Measurements from ENCODE around the gene TNFRSF21.

TNFRSF21 gene

DNA sequence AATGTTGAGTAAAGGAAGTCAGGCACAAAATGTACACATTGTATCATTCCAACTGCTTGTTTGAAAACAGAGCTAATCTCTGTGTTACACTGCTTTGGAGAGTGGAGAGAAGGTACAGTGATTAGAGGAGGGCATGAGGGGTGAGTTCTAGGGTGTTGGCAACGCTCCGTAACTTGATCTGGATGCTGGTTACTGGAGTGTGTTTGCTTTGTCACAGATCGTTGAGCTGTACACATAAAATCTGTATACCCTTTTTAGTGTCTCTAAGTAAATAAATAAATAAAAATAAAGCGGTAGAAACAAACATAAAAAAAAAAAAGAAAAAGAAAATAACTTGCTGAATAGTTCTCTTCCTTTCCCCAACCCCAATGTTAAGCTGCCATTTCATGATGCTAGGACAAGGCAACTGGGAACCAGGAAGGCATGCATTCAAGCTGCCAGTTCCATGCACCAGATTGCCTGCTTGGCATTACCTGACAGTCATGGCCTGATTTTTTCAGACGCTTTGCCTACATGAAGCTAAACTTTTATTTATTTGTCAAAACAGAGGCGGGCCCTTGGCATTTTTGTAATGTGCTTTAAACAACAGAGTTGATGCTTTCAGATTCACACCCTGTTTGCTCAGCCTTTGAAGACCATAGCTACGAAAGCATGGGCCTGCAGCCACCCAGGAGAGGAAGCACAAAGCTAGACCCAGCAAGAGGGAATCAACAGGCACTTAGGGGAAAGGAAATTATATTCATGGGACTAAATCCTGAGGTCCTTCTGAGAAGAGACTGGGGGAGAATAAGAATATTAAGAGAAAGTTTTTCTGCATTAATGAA lies 21.2 kb downstream of the TNFRSF21 start:
- Histone ChIP-seq H3K9ac (ENCODE audit: low read depth, low read length) (no peak overlapping the region), H4K20me1 (ENCODE audit: insufficient read depth, low read length) (no peaks in the 10 kb centered on the region), H2AFZ (ENCODE audit: low read depth, low read length) (no peak overlapping the region), H3K4me2 (ENCODE audit: insufficient read depth, low read length) (no peak overlapping the region), H3K4me3 (ENCODE audit: low read depth in 1 of 2, low read length in 2 of 2) (no peak overlapping the region), H3K36me3 (ENCODE audit: insufficient read depth, low read length) (no peaks in the 10 kb centered on the region), H3K27ac (ENCODE audit: low read length) (no peak overlapping the region), H3K79me2 (ENCODE audit: insufficient read depth, low read length) (no peaks in the 10 kb centered on the region), H3K27me3 (ENCODE audit: insufficient read depth, low read length, poor library complexity) (no peaks in the 10 kb centered on the region), H3K4me1 (ENCODE audit: insufficient read depth, low read length) (no peaks in the 10 kb centered on the region), H3K9me3 (ENCODE audit: insufficient read depth, low read length, severe bottlenecking) (no peaks in the 10 kb centered on the region)
- TF ChIP-seq, protein P1, sequence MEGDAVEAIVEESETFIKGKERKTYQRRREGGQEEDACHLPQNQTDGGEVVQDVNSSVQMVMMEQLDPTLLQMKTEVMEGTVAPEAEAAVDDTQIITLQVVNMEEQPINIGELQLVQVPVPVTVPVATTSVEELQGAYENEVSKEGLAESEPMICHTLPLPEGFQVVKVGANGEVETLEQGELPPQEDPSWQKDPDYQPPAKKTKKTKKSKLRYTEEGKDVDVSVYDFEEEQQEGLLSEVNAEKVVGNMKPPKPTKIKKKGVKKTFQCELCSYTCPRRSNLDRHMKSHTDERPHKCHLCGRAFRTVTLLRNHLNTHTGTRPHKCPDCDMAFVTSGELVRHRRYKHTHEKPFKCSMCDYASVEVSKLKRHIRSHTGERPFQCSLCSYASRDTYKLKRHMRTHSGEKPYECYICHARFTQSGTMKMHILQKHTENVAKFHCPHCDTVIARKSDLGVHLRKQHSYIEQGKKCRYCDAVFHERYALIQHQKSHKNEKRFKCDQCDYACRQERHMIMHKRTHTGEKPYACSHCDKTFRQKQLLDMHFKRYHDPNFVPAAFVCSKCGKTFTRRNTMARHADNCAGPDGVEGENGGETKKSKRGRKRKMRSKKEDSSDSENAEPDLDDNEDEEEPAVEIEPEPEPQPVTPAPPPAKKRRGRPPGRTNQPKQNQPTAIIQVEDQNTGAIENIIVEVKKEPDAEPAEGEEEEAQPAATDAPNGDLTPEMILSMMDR (IDR thresholded peaks at IDR 0.05; ENCODE audit: borderline replicate concordance, extremely low read depth, low read length, poor library complexity, severe bottlenecking), result no peak
- TF ChIP-seq EZH2 (IDR thresholded peaks at IDR 0.05; ENCODE audit: borderline replicate concordance, low read depth, low read length, severe bottlenecking), result no peak
- DNase-seq (no peak), ATAC-seq (ENCODE audit: insufficient read depth, low read depth) (no peak)

DNA sequence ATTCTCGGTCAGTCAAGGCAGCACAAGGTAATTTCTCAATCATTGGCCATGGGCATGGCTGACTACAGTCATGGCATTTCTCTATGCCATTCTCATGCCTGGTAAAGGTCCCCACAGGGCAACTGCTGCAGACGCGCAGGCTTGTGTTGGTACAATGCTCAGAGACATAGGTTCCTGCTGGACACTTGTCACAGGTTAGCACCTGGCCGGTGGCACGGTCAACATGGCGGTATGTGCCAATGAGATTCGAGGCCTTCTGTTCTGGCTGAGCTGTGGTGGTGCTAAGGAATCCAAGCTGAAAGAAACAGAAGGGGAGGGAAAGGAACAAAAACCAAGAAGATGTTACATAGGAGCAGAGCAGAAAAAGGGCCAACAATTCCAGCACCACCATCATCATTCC lies 23.4 kb downstream of the TNFRSF21 start:
- no peaks in the 10 kb centered on the region for H3K27me3 ChIP-seq (ENCODE audit: insufficient read depth, low read length, poor library complexity)
- no peak overlapping the region for H3K4me2 ChIP-seq (ENCODE audit: insufficient read depth, low read length)
- H3K27ac ChIP-seq (ENCODE audit: low read length), result no peak overlapping the region
- no peaks in the 10 kb centered on the region for H4K20me1 ChIP-seq (ENCODE audit: insufficient read depth, low read length)
- H2AFZ ChIP-seq (ENCODE audit: low read depth, low read length), result no peak overlapping the region
- TF ChIP-seq EZH2 (IDR thresholded peaks at IDR 0.05; ENCODE audit: borderline replicate concordance, low read depth, low read length, severe bottlenecking), result no peak
- TF ChIP-seq, protein P1 (IDR thresholded peaks at IDR 0.05; ENCODE audit: borderline replicate concordance, extremely low read depth, low read length, poor library complexity, severe bottlenecking), result no peak
- H3K9ac ChIP-seq (ENCODE audit: low read depth, low read length), result no peak overlapping the region
- H3K36me3 ChIP-seq (ENCODE audit: insufficient read depth, low read length), result no peaks in the 10 kb centered on the region
- DNase-seq, result no peak
- ATAC-seq (ENCODE audit: insufficient read depth, low read depth), result no peak
- no peaks in the 10 kb centered on the region for H3K79me2 ChIP-seq (ENCODE audit: insufficient read depth, low read length)
- no peaks in the 10 kb centered on the region for H3K9me3 ChIP-seq (ENCODE audit: insufficient read depth, low read length, severe bottlenecking)
- no peak overlapping the region for H3K4me3 ChIP-seq (ENCODE audit: low read depth in 1 of 2, low read length in 2 of 2)
- H3K4me1 ChIP-seq (ENCODE audit: insufficient read depth, low read length), result no peaks in the 10 kb centered on the region

DNA sequence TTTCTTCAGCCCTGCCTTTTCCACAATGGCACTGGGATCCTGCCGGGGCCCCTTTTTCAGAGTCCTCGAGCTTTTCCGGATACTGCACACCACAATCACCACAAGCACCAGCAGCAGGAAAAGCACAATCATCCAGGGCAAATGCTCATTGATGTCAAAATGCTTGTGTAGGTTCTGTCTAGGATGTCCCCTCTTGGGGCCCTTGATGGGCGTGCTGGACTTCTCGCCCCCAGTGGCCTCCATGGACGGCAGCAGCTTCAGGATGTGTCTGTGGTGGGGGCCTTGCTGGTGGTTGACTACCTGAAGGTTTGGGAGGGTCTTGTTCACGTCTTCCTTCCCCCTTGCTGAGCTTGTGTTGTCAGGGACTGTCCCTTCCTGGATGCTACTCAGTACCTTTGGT lies 25.7 kb downstream of the TNFRSF21 start:
- Histone ChIP-seq H3K79me2 (ENCODE audit: insufficient read depth, low read length) (no peaks in the 10 kb centered on the region), H3K9me3 (ENCODE audit: insufficient read depth, low read length, severe bottlenecking) (no peaks in the 10 kb centered on the region), H3K27me3 (ENCODE audit: insufficient read depth, low read length, poor library complexity) (no peaks in the 10 kb centered on the region), H2AFZ (ENCODE audit: low read depth, low read length) (no peak overlapping the region), H3K9ac (ENCODE audit: low read depth, low read length) (no peak overlapping the region), H3K4me3 (ENCODE audit: low read depth in 1 of 2, low read length in 2 of 2) (no peak overlapping the region), H3K4me1 (ENCODE audit: insufficient read depth, low read length) (no peaks in the 10 kb centered on the region), H4K20me1 (ENCODE audit: insufficient read depth, low read length) (no peaks in the 10 kb centered on the region), H3K4me2 (ENCODE audit: insufficient read depth, low read length) (no peak overlapping the region), H3K27ac (ENCODE audit: low read length) (no peak overlapping the region), H3K36me3 (ENCODE audit: insufficient read depth, low read length) (no peaks in the 10 kb centered on the region)
- no peak for ATAC-seq (ENCODE audit: insufficient read depth, low read depth)
- no peak for DNase-seq
- no peak for TF ChIP-seq EZH2 (IDR thresholded peaks at IDR 0.05; ENCODE audit: borderline replicate concordance, low read depth, low read length, severe bottlenecking)
- TF ChIP-seq, protein P1 (IDR thresholded peaks at IDR 0.05; ENCODE audit: borderline replicate concordance, extremely low read depth, low read length, poor library complexity, severe bottlenecking), result no peak

Measured in DND-41 (cell line).